K562 (cell line): ENCODE measurements around the gene LTN1.

Source experiments
- ARHGAP35 ChIP-seq: fragments of 450-650 bp; IDR thresholded peaks from 2 replicates; pipeline ENCODE4 v1.6.1; 2018; ENCODE audit not compliant: partially characterized antibody
- CTBP1 ChIP-seq: fragments of 450-650 bp; IDR thresholded peaks from 2 replicates; pipeline ENCODE4 v1.6.1; 2016; ENCODE audit warnings: borderline replicate concordance
- ESRRA ChIP-seq: fragments of 450-650 bp; IDR thresholded peaks from 2 replicates; pipeline ENCODE4 v1.6.1; 2014; ENCODE audit warnings: low read depth, mild to moderate bottlenecking, moderate library complexity, borderline replicate concordance
- KLF13 ChIP-seq: fragments of 450-650 bp; IDR thresholded peaks from 2 replicates; pipeline ENCODE4 v1.6.1; 2016; ENCODE audit warnings: missing genetic modification characterization, low read depth, mild to moderate bottlenecking, missing compliant biosample characterization, moderate library complexity, borderline replicate concordance
- PHB2 ChIP-seq: fragments of 450-650 bp; IDR thresholded peaks from 2 replicates; pipeline ENCODE4 v1.6.1; 2017; ENCODE audit warnings: low read depth
- PHF8 ChIP-seq: fragments of 200-600 bp; sonication (generic); IDR thresholded peaks from 2 replicates; pipeline ENCODE4 v1.6.1; 2012; ENCODE audit warnings: mixed run types, mild to moderate bottlenecking, inconsistent platforms, low read length, moderate library complexity, borderline replicate concordance
- PYGO2 ChIP-seq: fragments of 450-650 bp; IDR thresholded peaks from 2 replicates; pipeline ENCODE4 v1.6.1; 2016; ENCODE audit warnings: mild to moderate bottlenecking, missing genetic modification characterization, moderate library complexity, missing compliant biosample characterization
- ZKSCAN1 ChIP-seq: fragments of 150-350 bp; IDR thresholded peaks from 2 replicates; pipeline ENCODE4 v1.6.1; 2016; ENCODE audit warnings: low read depth, low read length
- ZNF696 ChIP-seq: fragments of 250-450 bp; sonication (Bioruptor Pico); conservative IDR thresholded peaks from 2 replicates; pipeline ENCODE4 v1.4.0; 2020; ENCODE audit warnings: mild to moderate bottlenecking, moderate library complexity
- TF ChIP-seq, protein P1 (sequence below): fragments of 250-450 bp; sonication (Bioruptor Pico); IDR thresholded peaks from 2 replicates; pipeline ENCODE4 v1.5.0; 2020; ENCODE audit warnings: mild to moderate bottlenecking
- TF ChIP-seq, protein P2 (sequence below): sonication (generic); formaldehyde crosslinking; IDR thresholded peaks from 2 replicates; pipeline ENCODE4 v1.8.1; 2022; ENCODE audit warnings: missing genetic modification reagents
- TF ChIP-seq, protein P3 (sequence below): fragments of 450-650 bp; IDR thresholded peaks from 2 replicates; pipeline ENCODE4 v1.7.1; 2018; ENCODE audit warnings: mild to moderate bottlenecking, low read depth; ENCODE audit not compliant: partially characterized antibody
- TF ChIP-seq, protein P4 (sequence below): fragments of 450-650 bp; IDR thresholded peaks from 2 replicates; pipeline ENCODE4 v1.6.1; 2018; ENCODE audit warnings: mild to moderate bottlenecking, low read depth; ENCODE audit not compliant: partially characterized antibody

DNA sequence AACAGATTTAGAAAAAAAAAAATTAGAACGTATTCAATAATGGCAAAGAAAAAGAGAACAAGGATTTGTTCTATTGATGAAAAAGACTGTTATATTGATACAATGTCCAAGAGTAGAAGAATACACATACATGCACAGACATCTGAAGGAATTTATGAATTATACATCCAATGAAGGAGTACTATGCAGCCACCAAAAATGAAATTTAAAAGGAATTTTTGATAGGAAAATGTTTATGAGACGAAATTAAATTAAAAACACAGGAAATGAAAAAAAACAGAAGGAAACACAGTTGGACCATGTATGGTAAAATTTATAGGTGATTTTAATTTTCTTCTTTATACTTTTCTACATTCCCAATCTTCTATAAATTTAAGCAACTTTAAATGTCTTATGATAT lies 110.3 kb downstream of the LTN1 start:
- TF ChIP-seq, protein P1, sequence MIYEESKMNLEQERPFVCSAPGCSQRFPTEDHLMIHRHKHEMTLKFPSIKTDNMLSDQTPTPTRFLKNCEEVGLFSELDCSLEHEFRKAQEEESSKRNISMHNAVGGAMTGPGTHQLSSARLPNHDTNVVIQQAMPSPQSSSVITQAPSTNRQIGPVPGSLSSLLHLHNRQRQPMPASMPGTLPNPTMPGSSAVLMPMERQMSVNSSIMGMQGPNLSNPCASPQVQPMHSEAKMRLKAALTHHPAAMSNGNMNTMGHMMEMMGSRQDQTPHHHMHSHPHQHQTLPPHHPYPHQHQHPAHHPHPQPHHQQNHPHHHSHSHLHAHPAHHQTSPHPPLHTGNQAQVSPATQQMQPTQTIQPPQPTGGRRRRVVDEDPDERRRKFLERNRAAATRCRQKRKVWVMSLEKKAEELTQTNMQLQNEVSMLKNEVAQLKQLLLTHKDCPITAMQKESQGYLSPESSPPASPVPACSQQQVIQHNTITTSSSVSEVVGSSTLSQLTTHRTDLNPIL (CRISPR knock-in tag) = no peak
- TF ChIP-seq ZKSCAN1 = no peak
- TF ChIP-seq, protein P2, sequence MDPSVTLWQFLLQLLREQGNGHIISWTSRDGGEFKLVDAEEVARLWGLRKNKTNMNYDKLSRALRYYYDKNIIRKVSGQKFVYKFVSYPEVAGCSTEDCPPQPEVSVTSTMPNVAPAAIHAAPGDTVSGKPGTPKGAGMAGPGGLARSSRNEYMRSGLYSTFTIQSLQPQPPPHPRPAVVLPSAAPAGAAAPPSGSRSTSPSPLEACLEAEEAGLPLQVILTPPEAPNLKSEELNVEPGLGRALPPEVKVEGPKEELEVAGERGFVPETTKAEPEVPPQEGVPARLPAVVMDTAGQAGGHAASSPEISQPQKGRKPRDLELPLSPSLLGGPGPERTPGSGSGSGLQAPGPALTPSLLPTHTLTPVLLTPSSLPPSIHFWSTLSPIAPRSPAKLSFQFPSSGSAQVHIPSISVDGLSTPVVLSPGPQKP (CRISPR knock-in tag) = no peak
- no peak for TF ChIP-seq ARHGAP35
- TF ChIP-seq, protein P3, sequence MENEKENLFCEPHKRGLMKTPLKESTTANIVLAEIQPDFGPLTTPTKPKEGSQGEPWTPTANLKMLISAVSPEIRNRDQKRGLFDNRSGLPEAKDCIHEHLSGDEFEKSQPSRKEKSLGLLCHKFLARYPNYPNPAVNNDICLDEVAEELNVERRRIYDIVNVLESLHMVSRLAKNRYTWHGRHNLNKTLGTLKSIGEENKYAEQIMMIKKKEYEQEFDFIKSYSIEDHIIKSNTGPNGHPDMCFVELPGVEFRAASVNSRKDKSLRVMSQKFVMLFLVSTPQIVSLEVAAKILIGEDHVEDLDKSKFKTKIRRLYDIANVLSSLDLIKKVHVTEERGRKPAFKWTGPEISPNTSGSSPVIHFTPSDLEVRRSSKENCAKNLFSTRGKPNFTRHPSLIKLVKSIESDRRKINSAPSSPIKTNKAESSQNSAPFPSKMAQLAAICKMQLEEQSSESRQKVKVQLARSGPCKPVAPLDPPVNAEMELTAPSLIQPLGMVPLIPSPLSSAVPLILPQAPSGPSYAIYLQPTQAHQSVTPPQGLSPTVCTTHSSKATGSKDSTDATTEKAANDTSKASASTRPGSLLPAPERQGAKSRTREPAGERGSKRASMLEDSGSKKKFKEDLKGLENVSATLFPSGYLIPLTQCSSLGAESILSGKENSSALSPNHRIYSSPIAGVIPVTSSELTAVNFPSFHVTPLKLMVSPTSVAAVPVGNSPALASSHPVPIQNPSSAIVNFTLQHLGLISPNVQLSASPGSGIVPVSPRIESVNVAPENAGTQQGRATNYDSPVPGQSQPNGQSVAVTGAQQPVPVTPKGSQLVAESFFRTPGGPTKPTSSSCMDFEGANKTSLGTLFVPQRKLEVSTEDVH = no peak
- TF ChIP-seq PHB2 = no peak
- TF ChIP-seq PHF8 = no peak
- TF ChIP-seq CTBP1 = no peak
- TF ChIP-seq ESRRA = no peak
- no peak for TF ChIP-seq PYGO2
- TF ChIP-seq, protein P4, sequence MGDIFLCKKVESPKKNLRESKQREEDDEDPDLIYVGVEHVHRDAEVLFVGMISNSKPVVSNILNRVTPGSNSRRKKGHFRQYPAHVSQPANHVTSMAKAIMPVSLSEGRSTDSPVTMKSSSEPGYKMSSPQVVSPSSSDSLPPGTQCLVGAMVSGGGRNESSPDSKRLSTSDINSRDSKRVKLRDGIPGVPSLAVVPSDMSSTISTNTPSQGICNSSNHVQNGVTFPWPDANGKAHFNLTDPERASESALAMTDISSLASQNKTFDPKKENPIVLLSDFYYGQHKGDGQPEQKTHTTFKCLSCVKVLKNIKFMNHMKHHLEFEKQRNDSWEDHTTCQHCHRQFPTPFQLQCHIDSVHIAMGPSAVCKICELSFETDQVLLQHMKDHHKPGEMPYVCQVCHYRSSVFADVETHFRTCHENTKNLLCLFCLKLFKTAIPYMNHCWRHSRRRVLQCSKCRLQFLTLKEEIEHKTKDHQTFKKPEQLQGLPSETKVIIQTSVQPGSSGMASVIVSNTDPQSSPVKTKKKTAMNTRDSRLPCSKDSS = no peak
- no peak for TF ChIP-seq ZNF696 (CRISPR knock-in tag)
- TF ChIP-seq KLF13 (tag) = no peak
